HG03457 (cell line): ENCODE data around the gene RNF130.

Experiments
- ATAC-seq: cut with Tn5 transposase; IDR thresholded peaks from one replicate; pipeline ENCODE4 v1.9.1; 2021; ENCODE audit warnings: moderate number of reproducible peaks; ENCODE audit not compliant: unreplicated experiment

RNF130 gene, protein sequence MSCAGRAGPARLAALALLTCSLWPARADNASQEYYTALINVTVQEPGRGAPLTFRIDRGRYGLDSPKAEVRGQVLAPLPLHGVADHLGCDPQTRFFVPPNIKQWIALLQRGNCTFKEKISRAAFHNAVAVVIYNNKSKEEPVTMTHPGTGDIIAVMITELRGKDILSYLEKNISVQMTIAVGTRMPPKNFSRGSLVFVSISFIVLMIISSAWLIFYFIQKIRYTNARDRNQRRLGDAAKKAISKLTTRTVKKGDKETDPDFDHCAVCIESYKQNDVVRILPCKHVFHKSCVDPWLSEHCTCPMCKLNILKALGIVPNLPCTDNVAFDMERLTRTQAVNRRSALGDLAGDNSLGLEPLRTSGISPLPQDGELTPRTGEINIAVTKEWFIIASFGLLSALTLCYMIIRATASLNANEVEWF

DNA sequence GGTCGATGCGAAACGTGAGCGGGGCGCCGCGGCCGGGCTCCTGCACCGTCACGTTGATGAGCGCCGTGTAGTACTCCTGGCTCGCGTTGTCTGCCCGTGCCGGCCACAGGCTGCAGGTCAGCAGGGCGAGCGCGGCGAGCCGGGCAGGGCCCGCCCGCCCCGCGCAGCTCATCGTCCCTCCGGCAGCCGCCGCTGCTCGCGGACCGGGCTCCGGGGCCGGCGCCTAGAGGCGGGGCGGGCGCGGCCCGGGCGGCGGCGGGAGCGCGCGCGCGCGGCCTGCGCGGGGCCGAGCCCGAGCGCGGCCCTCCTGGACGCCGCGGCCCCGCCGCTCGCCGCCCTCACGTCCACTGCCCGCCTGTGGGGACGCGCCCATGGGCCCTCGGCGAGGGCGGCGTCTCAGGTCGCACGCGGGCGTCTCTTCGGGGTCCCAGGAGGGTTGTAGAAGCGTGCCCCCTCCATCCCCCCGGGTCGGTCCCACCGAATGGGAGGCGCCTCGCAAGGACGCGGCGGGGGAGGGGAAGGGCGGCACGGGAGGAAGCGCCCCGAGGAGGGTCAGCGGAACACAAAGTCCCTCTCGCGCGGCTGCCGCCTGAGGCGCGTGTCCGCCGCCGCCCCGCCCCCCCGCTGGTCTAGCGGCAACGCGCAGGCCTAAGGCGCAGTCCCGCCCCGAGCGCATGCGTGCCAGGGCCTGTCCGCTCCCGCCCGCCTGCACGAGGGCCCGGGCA is at the start of gene RNF130:
RNF130 (minus strand) TSS at position 229 of the 725 bp plus-strand sequence; CDS start at position 172, 57 bp downstream.
- no peak for ATAC-seq

DNA sequence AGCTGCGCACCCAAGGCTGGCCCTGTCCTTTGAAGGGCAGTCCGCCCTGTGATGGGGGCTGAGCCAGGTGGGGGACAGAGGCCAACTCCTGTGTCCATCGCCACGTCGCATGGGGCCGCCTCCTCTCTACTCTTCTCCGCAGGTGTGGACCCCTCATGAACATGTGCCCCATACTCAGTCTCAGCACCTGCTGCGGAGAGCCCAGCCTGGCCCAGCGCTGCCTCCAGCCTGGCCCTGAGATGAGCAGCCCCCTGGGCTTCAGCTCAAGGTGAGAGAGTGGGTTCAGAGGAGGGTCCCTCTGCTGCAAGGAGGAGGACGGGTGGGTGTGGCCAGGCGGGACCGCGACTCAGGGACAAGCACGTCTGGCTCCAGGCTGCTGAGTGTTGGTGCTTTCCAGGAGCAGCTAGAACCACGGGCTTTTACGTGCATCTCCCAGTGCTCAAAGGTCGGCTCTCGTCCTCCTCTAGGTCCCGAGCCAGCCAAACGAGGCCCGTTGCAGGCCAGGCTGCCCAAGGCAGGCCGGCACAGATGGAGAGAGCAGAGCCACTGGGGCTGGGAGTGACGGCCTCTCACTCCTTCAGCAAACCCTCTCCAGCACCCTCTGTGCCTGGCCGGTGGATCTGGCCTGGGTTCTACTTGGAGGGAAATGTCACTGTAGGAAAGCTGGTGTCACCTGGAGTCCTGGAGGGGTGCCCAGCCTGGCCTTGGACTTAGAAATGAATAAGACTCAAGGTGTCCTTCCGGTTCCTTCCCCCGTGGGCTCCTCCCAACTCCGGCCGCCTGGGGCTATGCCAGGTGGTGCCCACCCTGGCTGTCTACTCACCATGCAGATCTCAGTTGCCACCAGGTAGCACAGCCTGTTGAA is 48.9 kb upstream of the RNF130 start:
- ATAC-seq, result no peak

DNA sequence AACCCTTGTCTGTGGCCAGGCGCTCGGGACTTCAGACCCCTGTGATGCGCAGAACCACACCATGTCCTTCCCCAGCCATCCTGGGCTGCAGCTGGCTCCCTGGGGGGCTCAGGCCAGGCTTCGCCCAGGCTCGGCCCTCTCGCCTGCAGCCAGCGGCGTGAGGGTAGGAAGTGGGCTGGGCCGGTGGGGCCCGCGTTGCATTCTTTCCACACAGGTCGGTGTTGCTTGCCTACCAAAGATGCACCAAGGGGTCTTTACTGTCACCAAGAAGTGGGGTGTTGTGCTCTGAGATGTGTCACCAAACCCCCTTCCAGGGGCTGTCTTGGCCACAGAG is 48.3 kb upstream of the RNF130 start:
- ATAC-seq, result no peak

DNA sequence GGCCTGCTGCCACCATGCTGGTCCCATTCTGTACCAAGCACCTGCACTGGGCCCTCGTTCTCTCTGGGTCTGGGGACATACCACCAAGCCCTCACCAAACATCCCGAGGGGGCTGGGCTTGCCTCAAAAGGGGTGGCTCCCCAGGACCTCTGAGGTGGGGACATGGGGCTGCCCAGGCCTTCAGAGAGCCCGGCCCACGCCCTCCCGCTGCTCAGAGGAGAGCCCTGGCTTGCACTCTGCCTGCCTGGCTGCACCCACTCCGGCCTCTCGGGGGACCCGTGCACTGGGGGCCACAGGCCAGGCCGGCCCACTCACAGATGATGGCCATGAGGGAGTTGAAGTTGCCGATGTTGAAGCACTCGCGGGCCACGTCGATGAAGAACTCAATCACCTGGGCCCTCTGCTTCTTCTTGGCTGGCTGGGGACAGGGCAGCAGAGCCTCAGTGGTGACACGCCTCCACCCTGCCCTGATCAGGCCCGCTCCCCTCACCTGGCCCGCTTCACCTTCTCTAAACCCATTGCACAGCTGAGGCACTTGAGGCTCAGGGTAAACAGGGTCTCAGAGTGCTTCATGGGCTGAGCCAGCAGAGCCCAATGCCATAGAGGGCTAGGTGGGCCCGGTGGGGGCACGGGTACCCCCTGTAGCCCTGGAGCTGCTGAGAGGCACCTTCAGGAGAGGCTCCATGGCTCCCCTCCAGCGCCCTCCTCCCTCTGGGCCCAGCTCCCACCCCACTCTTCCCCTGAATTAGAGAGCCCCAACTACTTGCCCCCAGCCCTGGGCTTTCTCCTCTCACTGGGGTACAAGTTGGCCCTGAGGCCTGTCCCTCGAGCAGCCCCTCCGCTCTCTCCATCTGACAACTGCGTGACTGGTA is 47.7 kb upstream of the RNF130 start:
- ATAC-seq, result no peak

DNA sequence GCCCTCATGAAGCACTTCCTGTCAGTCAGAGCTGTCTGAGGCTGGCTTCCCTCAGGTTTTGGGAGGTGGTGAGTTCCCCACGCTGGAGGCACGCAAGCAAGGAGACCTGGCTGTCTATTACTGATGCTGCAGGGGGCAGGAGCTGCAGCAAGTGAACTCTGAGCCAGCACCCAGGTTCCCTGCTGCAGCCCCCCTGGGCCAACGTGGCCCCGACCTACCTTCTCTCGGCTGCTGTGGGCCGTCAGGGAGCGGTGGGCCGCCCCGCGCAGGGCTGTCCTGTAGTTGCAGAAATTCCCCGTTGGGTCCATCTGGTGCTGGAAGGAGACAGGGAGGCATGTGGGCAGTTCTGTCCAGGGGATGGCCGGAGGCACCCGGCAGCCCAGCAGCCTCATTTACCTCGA is 46.8 kb upstream of the RNF130 start:
- no peak for ATAC-seq

DNA sequence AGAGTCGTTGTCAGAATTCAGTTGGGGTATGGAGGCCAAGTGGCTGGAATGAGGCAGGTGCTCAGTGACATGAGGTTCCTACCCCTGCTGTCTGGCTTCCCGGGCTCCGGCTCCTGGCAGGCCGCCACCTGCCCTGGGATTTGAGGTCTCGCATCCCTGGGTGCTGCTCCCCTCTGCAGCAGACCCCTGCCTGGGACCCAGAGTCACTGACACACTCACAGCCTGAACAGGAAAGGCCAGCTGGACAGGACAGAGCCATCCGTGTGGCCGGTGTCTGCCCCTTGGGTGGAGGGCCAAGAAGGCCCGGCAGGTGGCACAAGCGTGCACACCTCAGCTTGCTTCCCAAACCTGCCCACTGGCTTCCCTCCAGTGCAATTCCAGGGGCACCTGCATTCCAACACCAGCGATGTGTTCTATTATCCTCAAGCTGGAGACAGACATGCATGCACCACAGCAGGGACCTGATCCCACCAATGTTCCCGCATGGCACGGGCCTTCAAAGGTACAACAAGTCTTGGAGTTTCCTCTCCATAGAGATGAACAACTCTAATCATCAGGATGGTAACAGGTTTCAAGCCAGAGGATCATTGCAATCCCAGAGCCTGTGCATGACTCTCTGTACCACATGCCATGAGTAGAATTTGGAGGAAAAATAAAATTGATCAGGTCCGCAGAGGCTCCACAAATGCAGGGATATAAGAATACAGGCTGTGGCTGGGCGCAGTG is 45.6 kb upstream of the RNF130 start:
- no peak for ATAC-seq

DNA sequence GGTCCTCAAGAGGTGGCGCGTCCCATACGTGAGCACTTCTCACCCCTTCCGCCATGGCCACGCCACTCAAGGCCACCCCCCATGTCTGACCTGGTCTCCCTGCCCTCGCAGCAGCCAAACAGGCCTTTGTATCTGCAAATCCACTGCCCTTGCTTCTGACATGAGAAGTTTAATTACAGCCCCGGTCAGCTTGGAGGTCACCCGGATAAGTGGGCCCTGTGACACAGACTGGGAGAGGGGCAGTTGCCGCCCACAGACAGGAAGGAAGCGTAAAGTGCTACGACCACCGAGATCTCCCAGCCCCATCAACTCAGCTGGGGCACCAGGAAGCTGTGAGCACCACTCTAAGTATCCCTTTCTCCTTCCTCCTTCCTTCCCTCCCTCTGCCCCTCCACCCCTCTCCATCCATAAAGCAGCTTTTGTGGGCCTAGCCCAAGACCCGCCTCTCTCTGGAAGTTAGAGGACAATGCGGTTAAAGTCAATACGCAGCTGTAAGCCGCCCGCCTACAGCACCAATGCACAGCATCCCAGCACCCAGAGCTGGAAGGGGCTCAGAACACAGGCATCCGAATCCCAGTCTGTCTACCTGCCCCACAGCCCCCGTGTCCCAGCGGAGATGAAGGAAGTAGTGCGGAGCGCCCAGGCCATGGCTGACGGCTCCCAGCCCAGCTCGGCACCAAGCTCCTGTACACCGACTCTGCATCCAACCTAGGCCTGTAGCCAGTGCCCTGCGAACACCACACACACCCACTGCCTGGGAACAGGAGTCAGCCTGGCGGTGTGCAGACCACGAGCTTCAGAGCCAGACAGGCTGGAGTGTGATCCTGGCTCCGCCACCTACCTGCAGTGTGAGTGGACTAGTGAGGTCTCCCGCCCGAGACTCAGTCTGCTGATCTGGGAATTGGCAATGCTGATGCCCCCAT is 44.8 kb upstream of the RNF130 start:
- no peak for ATAC-seq

DNA sequence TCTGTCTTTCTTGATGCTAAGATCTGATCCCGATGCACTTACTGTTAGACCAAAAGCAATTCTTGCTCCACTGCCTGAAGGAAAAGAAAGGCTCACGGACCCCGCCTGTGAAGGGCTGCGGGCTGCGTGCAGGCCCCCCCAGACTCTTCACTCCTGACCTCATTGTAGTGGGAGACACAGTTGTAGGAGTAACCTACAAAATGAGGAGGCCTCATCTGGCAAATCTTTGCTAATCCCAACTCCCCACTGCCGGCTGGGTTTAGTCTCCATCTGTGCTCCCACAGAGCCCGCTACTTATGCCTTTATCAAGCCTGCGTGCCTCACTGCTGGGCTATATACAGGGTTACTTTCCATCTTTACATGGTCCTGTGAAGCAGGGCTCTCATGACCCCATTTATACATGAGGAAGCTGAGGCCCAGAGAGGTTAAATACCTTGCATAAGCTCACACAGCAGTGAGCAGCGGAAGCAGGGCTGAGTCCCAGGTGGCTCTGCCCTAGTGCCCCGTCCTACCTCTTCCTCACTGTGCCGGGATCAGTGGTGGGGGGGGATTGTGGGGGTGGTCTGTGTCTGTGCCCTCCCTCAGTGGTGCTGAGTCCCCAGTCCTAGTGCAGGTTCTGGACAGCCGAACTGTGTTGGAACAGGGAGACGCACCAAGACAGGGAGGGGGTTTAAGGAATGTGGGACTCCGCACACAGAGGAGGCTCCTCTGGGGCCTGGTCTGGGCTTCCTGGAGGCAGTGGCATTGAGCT is 43.9 kb upstream of the RNF130 start:
- ATAC-seq, result no peak

DNA sequence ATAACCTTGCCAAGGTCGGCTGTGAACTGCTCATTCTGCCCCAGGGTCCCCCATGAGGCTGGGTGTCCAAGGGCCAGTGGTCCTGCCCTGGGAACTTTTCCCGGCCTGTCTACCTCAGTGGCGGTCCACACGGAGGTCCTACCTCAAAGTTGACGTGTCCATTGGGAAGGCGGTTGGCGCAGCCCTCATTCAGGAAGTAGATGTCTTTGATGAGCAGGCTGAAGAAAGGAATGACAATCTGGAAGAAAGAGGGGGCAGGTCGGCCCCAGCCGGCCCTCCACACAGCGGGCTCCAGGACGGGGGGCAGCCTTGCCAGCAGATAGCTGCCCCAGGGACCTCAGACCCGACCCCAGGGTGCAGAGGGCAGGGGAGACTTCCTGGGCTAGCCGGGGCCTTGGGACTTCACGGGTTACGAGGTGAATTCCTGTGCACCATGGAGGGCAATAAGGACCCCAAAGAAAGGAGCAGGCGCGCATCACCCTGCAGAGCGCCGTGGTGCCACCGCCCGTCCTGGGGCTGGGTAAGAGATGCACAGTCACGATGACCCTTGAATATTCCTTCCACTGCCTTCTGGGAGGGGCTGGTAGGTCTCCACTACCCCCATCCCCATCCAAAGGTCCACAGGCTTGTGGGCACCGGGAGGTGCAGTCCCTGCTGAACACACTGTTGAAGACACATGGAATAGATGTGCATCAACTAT is 42.9 kb upstream of the RNF130 start:
- no peak for ATAC-seq

DNA sequence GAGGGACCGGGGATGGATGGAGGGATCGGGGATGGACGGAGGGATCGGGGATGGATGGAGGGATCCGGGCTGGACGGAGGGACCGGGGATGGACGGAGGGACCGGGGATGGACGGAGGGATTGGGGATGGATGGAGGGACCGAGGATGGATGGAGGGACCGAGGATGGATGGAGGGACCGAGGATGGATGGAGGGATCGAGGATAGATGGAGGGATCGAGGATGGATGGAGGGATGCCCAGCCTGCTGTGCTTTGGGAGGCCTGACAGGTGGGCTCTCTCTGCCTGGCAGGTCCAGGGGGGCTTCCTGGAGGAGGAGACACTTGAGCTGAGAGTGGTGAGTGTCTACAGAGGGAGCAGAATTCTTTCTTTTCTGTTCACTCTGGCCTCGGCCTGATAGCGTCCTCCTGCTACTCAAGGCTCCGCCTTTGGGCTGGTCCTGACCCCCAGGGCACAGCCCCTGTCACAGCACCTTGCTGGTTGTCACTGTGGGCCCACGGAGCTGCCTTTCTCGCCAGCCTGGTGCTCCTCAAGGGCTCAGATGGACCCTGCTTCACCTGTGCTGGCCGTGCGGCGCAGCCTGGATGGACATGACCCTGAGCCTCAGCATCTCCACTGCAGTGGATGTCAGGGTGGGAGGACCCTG is 42.2 kb upstream of the RNF130 start:
- ATAC-seq, result no peak

DNA sequence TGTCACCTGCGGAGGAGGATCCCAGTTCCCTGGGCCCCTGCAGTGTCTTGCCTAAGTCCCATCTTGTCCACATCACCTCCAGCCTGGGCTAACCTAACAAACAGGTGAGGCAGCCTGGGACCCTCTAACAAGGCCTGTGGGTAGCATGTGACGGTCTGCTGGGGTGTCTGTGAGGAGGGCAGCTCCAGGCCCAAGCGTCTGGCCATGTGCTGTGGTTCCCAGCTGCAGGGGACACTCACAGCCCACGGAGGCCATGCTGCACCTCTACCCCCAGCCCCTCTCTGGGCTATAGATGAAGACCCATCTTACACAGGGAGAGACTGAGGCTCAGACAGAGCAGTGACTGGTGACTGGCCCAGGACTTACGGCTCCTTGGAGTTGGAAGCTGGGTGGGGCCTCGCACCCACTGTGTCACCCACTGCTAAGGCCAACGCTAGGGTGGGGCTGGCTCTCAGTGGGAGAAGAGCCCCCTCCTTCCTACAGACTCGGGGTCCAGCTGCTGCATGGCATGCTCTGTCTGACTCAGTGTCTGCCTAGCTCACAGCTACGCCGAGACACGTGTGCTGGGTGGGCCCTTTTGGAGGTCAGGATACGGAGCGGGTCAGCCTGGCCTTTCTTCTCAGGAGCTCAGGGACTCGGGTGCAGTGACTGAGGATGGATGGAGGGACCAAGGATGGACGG is 40.8 kb upstream of the RNF130 start:
- no peak for ATAC-seq

DNA sequence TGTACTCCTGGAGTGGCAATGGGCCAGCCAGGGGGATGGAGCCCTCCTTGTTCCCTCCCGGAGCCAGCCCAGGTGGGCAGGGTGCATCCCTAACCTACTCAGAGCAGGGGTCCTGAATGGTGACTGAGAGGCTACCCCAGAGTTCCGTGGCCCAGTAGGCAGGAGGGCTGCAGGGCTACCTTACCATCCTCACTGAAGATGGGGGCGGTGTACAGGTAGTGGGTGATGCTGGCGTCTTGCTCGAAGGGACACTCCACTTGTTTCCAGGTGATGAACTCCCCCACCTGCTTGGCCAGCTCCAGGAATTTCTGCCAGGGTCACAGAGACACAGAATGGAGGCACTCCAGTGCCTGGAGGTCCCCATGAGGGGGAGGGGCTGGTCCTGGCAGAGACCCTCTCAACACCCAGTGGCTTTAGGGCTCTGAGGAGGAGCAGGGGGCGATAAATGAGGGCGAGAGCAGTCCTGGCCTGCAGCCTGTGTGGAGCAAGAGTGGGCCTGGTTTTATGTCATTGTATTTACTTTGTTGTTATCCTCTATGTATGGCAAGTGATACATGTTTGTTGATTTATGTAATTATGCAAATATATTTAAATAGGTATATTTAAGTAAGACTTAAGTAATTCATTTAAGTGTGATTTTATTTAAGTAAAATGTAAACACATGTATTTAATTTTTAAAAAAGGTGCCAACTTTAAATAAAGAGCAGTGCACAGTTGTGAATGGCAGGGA is 39.9 kb upstream of the RNF130 start:
- ATAC-seq, result no peak

DNA sequence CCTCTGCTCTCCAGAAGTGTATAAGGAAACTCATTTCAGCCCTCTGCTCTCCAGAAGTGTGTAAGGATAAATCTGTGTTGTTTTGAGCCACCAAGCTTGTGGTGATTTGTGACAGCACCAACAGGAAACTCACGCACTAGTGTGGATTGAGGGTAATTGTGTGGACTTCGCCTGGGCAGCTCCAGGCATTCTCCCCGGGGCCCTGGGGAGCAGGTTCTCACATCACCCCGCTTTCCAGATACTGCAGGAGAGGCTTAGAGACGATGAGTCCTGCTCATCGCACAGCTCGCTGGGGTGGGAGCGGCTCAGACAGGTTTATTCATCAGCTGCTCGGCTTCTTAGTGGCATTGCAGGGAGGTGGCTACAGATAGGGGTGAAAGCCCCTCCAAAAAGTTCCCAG is 38.4 kb upstream of the RNF130 start:
- no peak for ATAC-seq

DNA sequence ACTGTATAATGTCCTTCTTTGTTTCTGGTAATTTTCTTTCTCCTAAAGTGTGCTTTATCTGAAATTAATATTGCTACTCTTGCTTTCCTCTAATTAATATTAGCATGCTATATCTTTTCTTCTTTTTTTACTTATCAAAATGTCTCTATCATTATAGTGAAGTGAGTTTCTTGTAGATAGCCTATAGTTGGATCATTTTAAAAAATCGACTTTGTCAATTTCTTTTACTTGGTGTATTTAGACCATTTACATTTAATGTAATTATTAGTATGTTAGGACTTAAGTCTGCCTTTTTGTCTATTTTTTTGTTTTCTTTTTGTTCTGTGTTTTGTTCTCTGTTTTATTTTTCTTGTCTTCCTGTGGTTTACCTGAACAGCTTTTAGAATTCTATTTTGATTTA is 35.4 kb upstream of the RNF130 start:
- ATAC-seq, result no peak

DNA sequence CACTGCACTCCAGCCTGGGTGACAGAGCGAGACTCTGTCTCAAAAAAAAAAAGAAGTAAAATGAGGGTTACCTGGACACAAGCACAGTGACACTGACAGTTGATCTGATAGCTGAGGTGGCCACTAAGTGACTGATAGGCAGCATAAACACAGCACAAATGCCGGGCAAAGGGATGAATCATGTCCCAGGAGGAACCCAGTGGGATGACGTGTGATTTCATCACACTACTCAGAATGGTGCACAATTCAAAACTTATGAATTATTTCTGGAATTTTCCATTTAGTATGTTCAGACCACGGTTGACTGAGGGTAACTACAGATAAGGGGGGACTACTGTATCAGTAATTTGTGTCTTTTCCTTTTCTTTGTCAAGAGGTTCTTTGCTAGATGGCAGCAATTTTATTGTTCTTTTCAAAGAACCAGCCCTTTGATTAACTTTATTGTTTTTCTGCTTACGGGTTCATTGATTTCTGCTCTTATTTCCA is 34.3 kb upstream of the RNF130 start:
- ATAC-seq, result no peak

DNA sequence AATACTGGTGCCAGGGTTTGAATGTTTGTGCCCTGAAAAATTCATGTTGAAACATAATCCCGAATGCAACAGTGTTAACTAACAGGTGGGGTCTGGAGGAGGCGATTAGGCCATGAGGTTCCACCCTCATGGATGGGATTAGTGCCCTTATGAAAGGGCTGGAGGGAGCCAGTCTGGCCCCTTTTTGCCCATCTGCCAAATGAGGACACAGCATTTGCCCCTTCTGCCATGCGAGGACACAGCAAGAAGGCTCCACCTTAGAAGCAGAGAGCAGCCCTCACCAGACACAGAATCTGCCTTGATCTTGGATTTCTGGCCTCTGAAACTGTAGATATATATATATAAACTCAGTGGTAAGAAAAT is 32.6 kb upstream of the RNF130 start:
- ATAC-seq, result no peak
